Right atrium auricular region (tissue), 2 donors: ENCODE results near the gene CLN3. TPM values are rescaled to one million over a fixed set of nuclear protein-coding genes. Genes with fewer than 3 reads are reported as not detected.
A peak's percentile ranks its signal among the peaks of the same experiment; 100 is the strongest.

Source experiments
- DNase-seq: peaks from one replicate; pipeline ENCODE4 v3.0.0-alpha.2; 2019; ENCODE audit warnings: low spot score
- H3K27ac ChIP-seq, 2 donors: fragments of 200-600 bp; sonication (generic); 1 replicate in 1 of 2; 2 replicates in 1 of 2; pipeline ENCODE4 v1.5.1; 2016 to 2019
- H3K27me3 ChIP-seq, 2 donors: fragments of 200-600 bp; sonication (generic); one replicate each; pipeline versions ENCODE4 v1.5.1 to v1.6.0; 2017 to 2019
- H3K36me3 ChIP-seq: fragments of 200-600 bp; sonication (generic); one replicate; pipeline ENCODE4 v1.5.1; 2016
- H3K4me1 ChIP-seq, 2 donors: fragments of 200-600 bp; sonication (generic); one replicate each; pipeline versions ENCODE4 v1.5.1 to v1.6.0; 2017 to 2019
- H3K4me3 ChIP-seq, 2 donors: fragments of 200-600 bp; sonication (generic); 1 replicate in 1 of 2; 2 replicates in 1 of 2; pipeline ENCODE4 v1.5.1; 2017 to 2019; ENCODE audit warnings: mild to moderate bottlenecking in 1 of 2, moderate library complexity in 1 of 2
- H3K9me3 ChIP-seq, 2 donors: fragments of 200-600 bp; sonication (generic); one replicate each; pipeline ENCODE4 v1.5.1; 2019
- total RNA-seq, 2 donors: library from RNA; depleted of rRNA; stranded (reverse); fragments of >200 nt; gene quantifications; one replicate each; pipeline ENCODE4 v1.1.0, GENCODE V29; 2016
- TF ChIP-seq, protein P1 (sequence below), 2 donors: fragments of 200-600 bp; sonication (generic); IDR thresholded peaks; one replicate each; pipeline ENCODE4 v1.5.1; 2019; ENCODE audit warnings: antibody characterized with exemption in 2 of 2

CLN3 gene
- total RNA-seq, 2 donors from 2014 or later = 16.5 to 16.9 TPM

DNA sequence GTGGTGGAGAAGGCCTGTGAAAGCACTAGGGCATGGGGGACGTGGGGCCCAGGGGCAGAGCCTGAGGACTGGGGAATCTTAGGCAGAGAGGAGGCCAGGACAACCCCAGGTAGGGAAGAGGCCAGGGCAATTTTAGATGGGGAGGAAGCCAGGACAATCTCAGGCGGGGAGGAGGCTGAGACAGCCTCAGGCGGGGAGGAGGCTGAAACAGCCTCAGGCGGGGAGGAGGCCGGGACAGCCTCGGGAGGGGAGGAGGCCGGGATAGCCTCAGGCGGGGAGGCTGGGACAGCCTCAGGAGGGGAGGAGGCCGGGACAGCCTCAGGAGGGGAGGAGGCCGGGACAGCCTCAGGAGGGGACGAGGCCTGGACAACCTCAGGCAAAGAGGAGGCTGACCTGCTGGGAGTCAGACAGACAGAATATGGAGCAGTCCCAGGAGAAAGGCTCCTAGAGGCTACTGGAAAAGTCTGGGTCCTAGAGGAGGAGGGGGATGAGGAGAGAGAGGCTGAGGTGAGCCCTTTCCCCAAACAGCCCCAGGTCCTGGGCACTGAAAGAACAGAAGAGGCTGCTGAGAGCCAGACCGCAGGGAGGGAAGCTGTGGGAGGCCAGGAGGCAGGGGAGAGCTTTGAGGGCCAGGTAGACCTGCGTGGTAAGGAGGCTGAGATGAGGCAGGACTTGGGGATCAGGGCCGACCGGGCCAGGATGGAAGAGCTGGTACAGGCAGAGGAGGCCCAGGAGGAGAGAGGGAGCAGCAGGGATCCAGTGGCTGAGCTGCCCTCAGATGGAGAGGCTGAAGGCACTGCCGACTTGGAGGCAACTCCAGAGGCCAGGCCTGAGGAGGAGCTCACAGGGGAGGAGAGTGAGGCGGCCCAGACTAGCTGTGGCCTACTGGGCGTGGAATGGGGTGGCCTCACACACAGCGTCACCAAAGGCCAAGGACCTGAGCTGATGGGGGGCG, 4.2 kb upstream of the CLN3 start:
- peak overlapping the region in 1 of 2 donors; percentile 23 for H3K27ac ChIP-seq
- no peaks in the 10 kb centered on the region for H3K36me3 ChIP-seq
- H3K4me3 ChIP-seq = no peak overlapping the region

DNA sequence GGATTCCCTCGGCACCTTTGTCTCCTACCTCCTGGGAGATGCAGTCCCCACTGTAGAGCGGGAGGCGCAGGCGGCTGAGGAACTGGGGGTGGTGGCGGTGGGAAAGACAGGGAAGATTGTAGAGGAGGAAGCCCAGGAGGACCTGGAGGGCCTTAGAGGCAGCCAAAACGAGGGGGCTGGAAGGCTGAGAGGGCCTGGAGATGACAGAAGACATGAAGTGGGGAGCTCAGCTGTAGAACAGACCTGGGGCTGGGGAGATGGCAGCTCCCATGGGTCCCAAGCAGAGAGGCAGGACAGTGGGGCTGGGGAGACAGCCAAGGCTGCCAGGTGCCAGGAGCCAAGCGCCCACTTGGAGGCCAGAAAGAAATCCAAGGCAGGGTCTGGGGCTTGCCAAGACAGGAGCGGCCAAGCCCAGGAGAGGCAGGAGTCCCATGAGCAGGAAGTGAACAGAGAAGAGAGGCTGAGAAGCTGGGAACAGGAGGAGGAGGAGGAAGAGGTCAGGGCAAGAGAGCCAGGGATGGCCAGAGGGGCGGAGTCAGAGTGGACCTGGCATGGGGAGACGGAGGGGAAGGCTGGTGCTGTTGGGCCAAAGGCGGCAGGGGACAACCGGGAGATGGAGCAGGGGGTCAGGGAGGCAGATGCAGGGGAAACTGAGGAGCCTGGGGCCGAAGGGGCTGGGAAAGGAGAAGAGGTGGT, 3.4 kb upstream of the CLN3 start:
- TF ChIP-seq, protein P1, sequence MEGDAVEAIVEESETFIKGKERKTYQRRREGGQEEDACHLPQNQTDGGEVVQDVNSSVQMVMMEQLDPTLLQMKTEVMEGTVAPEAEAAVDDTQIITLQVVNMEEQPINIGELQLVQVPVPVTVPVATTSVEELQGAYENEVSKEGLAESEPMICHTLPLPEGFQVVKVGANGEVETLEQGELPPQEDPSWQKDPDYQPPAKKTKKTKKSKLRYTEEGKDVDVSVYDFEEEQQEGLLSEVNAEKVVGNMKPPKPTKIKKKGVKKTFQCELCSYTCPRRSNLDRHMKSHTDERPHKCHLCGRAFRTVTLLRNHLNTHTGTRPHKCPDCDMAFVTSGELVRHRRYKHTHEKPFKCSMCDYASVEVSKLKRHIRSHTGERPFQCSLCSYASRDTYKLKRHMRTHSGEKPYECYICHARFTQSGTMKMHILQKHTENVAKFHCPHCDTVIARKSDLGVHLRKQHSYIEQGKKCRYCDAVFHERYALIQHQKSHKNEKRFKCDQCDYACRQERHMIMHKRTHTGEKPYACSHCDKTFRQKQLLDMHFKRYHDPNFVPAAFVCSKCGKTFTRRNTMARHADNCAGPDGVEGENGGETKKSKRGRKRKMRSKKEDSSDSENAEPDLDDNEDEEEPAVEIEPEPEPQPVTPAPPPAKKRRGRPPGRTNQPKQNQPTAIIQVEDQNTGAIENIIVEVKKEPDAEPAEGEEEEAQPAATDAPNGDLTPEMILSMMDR (IDR thresholded peaks at IDR 0.05) = no peak
- no peaks in the 10 kb centered on the region for H3K9me3 ChIP-seq
- H3K36me3 ChIP-seq = no peaks in the 10 kb centered on the region
- peaks cover 0 to 7% of the 10 kb centered on the region in 2 donors for H3K4me1 ChIP-seq
- peak overlapping the region in 1 of 2 donors; percentile 24 for H3K4me3 ChIP-seq
- H3K27me3 ChIP-seq = no peaks in the 10 kb centered on the region
- DNase-seq = no peak
- H3K27ac ChIP-seq = peak overlapping the region; percentile 16 to 23

More for the DNA sequence above, 4.2 kb upstream of the CLN3 start:
- no peak for DNase-seq
- Histone ChIP-seq H3K9me3 (no peaks in the 10 kb centered on the region), H3K27me3 (no peaks in the 10 kb centered on the region), H3K4me1 (peaks cover 0 to 2% of the 10 kb centered on the region in 2 donors)
- TF ChIP-seq, protein P1 (IDR thresholded peaks at IDR 0.05) = no peak

DNA sequence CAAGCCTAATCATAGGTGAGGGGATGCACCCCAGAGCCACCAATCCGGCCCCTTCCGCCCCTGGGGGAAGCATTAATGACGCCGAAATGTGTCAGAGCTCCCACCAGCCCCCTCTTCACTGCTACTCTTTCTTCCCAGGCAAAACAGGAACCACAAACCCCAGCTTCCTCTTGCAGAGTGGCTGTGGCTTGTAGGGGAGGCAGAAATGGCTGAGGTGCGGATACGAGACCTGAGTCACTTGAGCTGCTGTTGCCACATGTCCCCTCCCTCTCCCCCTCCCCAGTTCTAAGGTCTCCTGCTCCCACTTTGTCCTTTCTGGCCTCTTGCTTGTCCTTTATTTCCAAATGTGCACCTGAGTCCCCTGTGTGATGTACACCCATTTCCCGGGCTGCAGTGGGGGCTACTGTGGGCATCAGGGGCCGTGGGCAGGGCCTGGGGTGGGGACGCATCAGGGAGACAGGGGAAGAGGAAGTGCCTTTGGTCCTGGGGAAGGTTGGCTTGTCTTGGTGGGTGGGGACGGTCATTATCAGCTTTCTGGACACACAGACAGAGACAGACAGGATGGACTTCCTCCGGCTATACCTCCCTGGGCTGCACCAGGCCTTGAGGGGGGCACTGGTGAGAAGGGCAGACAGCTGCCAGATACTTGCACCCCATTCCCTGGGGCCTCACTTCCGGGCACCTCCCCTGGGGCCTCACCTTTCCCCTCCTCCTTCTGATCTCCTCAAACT, 2.4 kb upstream of the CLN3 start, which contains the start of gene APOBR:
TSS of gene APOBR (plus strand) at position 523 of the 731 bp plus-strand sequence. CDS start at position 562, 39 bp downstream.
- peak within 1 kb of the TSS; percentile 16 to 23 for H3K27ac ChIP-seq
- peak within 1 kb of the TSS in 1 of 2 donors; percentile 24 for H3K4me3 ChIP-seq
- no peaks in the 10 kb centered on the region for H3K27me3 ChIP-seq
- H3K36me3 ChIP-seq = no peaks in the 10 kb centered on the region
- no peaks in the 10 kb centered on the region for H3K9me3 ChIP-seq
- H3K4me1 ChIP-seq = peaks cover 0 to 7% of the 10 kb centered on the region in 2 donors
- TF ChIP-seq, protein P1 (IDR thresholded peaks at IDR 0.05) = no peak
- DNase-seq = no peak

DNA sequence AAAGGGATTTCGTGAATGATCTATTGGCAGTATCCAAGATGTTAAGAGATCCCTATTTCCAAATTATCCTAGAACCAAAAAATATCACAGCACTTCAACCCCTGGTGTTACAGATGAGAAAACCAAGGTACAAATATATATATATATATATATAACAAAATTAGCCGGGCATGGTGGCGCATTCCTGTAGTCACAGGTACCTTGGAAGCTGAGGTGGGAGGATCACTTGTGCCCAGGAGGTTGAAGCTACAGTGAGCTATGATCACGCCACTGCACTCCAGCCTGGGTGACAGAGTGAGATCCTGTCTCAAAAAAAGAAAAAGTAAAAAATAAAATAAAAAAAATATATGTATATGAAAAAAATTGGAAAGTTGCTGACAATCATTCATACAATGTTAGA, 637 bp upstream of the CLN3 start:
- Histone ChIP-seq H3K36me3 (peaks cover 7% of the 10 kb centered on the region), H3K27ac (peak overlapping the region; percentile 94 to 96), H3K27me3 (no peaks in the 10 kb centered on the region), H3K4me1 (peaks cover 0 to 7% of the 10 kb centered on the region in 2 donors), H3K9me3 (no peaks in the 10 kb centered on the region), H3K4me3 (peak overlapping the region in 1 of 2 donors; percentile 98)
- no peak for DNase-seq
- TF ChIP-seq, protein P1 (IDR thresholded peaks at IDR 0.05) = no peak

DNA sequence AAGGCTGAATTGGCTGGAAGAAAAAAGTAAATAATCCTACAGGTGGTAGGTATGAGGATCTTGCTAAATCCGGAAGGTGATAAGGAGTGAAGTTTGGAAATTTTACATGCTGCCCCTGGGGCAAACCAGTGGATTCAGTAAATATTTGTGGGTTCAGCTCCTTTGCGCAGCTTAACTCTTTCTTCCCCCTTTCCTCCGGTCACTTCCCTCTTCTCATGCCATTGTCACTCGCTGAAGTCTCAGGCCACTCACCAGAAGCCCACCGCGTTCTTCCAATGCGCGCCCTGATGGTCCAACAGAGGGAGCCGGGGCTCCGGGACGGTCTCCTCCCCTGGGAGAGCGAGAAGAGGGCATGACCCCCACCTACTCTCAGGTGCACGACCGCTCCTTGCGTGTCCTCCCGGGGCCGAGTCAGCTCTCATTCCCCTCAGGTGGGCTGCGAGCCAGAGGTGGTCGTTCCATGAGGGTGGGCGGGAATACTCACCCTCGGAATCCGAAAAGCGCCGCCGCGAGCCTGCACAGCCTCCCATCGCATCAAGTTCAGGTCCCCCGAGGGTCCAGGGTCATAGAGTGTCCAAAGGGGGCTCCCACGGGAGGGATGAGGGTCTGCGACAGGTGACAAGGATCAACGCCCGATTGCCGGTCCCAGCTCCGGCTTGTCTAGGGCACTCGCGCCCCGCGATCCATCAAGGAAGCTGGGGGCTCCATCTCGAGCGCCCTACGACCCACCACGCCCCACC, 474 bp downstream of the CLN3 start:
- H3K4me3 ChIP-seq = peak overlapping the region; percentile 98
- DNase-seq = no peak
- H3K27ac ChIP-seq = peak overlapping the region; percentile 94 to 96
- TF ChIP-seq, protein P1 (IDR thresholded peaks at IDR 0.05) = peak in 1 of 2 donors; percentile 62
- H3K36me3 ChIP-seq = peaks cover 13% of the 10 kb centered on the region
- no peaks in the 10 kb centered on the region for H3K27me3 ChIP-seq
- no peaks in the 10 kb centered on the region for H3K9me3 ChIP-seq
- H3K4me1 ChIP-seq = peaks cover 0 to 7% of the 10 kb centered on the region in 2 donors
